Hypothalamus (tissue), 51 donors: ENCODE measurements around the gene CACNA1B.

Source experiments
- DNase-seq, 51 donors: peaks; one replicate each; lab custom pipeline; 2025; lab: John Stamatoyannopoulos, UW

The CACNA1B gene

DNA sequence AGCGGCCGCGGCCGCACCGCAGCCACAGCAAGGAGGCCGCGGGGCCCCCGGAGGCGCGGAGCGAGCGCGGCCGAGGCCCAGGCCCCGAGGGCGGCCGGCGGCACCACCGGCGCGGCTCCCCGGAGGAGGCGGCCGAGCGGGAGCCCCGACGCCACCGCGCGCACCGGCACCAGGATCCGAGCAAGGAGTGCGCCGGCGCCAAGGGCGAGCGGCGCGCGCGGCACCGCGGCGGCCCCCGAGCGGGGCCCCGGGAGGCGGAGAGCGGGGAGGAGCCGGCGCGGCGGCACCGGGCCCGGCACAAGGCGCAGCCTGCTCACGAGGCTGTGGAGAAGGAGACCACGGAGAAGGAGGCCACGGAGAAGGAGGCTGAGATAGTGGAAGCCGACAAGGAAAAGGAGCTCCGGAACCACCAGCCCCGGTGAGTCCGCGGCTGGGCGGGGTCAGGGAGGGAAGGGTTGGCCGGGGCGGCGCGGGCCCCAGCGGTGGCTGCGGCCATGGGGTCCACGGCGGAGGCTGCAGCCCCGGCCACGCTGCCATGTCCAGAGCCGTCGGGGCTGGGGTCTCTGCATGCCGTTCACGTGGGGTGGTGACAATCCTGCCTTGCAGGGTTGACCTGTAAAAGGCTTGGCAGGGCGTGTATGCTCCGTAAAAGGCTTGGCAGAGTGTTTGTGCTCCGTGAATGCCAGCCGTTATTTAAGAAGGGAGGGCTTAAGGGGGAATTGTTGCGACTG is 146.0 kb downstream of the CACNA1B start:
- DNase-seq, result peak in 5 of 51 donors; percentile 11 to 50 (median 29)

DNA sequence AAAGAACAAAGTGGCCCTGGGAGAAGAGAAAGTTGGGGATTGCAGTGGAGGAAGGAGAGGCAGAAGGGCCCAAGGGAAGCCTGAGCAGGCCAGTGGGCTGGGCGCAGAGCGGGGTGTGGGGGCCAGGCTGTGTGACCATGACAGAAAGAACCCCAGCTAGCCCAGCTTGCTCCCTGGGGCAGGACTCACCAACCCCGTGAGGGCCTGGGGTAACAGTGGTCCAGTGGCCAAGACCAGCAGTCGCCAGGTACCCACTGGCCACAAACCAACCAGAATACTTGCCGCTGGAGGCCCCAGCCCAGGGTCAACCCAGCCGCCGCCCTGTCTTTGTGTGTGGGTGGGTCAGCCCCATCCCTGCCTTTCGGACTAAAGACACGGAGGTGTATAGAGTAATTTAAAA is 146.5 kb downstream of the CACNA1B start:
- DNase-seq, result no peak

DNA sequence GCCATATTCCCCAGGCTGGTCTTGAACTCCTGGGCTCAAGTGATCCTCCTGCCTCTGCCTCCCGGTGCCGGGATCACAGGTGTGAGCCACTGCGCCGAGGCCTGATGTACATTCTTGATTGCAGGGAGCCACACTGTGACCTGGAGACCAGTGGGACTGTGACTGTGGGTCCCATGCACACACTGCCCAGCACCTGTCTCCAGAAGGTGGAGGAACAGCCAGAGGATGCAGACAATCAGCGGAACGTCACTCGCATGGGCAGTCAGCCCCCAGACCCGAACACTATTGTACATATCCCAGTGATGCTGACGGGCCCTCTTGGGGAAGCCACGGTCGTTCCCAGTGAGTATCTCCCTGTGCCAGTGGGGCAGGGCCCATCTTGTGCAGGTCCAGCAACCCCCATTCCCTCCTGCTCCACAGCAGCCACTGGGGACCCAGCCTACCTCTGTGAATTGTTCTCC is 147.3 kb downstream of the CACNA1B start:
- DNase-seq, result no peak

DNA sequence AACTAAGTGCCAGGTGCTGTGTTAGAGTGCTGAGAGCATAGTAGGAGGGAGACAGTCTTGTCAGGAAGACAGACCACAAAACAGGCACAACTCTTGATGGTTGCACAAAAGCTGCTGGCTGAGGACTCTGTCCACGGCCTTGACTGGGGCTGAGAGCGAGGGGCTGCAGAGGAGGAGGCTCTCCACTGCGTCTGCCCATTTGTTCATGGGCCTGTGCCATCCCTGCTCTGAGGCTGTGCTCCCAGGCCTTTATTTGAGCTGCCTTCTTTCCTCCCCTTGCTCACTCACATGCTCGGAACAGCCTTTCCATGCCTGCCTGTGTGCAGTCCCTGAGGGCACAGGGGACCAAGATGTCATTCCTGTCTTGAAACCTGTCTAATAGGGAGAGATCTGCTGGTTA is 147.8 kb downstream of the CACNA1B start:
- DNase-seq, result no peak

DNA sequence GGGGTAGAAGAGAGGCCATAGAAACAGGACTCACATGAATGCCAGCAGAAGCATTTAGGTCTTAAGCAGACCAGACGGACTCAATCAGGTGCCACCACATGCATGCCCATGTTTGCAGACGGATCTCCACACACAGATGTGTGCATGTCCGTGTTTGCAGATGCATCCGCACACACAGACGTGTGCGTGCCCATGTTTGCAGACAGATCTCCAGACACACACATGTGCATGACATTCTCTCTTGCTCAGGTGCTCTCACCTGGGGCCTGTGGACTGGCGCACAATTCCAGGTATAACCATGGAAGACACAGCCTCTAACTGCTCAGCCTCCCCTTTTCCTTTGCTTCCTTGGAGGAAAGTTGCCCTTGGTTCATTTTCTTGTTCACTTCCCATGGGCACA is 148.3 kb downstream of the CACNA1B start:
- DNase-seq, result no peak

DNA sequence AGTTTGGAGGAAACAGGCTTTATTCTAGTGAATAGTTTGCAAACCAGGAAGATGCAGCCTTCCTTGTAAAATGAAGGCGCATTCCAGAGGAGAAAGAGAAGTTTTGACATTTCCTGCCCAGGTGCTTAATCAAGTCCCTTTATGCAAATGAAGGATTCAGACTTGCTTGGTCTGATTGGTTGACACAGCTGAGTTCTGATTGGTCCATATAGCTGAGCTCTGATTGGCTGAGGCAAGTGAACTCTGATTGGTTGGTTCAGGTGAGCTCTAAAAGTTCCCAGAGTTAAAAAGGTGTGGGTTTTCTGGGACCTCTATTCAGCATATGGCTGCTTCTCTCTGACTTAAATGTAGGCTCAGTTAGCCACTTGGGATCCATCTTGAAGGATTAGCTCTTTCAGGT is 151.0 kb downstream of the CACNA1B start:
- DNase-seq, result no peak

DNA sequence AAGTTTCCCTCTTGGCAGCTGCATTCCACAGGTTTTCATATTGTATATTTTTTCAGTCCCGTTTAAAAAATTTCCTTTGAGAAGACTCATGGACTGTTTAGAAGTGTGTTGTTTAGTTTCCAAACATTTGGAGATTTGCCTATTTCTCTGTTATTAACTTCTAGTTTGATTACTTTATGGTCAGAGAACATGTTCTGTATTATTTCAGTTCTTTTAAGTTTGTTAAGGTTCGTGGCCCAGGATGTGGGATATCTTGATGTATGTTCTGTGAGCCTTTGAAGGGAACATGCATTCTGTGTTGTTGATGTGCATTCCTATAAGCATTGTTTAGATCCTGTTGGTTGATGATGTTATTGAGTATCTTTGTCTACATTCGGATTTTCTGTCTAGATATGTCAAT is 153.6 kb downstream of the CACNA1B start:
- DNase-seq, result no peak

DNA sequence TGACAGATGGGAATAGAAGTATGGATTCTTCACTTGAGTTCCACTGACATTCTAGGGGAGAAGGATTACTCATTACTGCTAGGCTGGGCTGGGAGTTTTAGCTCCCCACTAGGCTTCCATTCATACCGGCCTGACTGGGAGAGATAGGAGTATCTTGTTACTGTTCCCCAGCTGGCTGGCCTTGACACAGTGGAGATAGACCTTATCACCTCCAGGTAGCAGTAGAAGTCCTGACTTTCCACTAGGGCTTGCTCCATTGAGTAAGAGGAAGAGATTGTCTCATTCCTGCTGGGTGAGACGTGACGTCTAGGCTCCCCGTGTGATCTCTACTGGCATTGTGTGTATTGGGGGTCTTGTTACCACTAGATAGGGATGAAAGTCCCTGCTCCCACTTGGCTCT is 156.4 kb downstream of the CACNA1B start:
- DNase-seq, result no peak

DNA sequence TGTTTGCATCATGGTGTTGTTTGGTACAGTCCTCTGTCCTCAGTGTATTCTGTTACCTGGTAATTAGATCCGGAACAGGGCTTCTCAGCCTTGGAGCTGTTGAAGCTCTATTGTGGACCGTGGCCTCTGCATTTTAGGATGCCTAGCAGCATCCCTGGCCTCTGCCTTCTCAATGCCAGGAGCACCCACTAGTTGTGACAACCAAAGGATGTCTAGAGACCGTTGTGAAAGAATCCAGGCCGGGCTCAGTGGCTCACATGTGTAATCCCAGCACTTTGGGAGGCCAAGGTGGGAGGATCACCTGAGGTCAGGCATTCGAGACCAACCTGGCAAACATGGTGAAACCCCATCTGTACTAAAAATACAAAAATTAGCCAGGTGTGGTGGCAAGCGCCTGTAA is 159.6 kb downstream of the CACNA1B start:
- no peak for DNase-seq

DNA sequence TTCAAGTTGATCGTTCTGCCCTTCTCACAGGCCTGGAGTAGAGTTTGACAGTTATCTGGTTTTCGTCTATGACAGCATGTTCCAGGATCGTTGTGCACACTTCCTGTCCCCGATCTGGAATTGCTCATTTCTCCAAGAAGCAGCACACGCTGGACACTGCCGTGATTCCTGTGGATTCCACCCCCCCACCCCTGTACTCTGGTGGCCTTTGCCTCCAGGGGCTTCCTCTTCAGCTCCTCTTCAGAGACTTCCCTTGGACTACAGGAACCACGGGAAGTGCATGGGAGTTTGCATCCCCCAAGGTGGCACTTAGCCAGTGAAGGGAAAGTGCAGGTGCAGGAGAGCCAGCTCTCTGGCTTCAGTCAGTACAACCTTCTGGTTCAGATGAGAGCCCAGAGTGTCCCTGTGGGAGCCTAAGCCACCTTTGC is 160.7 kb downstream of the CACNA1B start:
- DNase-seq, result no peak

DNA sequence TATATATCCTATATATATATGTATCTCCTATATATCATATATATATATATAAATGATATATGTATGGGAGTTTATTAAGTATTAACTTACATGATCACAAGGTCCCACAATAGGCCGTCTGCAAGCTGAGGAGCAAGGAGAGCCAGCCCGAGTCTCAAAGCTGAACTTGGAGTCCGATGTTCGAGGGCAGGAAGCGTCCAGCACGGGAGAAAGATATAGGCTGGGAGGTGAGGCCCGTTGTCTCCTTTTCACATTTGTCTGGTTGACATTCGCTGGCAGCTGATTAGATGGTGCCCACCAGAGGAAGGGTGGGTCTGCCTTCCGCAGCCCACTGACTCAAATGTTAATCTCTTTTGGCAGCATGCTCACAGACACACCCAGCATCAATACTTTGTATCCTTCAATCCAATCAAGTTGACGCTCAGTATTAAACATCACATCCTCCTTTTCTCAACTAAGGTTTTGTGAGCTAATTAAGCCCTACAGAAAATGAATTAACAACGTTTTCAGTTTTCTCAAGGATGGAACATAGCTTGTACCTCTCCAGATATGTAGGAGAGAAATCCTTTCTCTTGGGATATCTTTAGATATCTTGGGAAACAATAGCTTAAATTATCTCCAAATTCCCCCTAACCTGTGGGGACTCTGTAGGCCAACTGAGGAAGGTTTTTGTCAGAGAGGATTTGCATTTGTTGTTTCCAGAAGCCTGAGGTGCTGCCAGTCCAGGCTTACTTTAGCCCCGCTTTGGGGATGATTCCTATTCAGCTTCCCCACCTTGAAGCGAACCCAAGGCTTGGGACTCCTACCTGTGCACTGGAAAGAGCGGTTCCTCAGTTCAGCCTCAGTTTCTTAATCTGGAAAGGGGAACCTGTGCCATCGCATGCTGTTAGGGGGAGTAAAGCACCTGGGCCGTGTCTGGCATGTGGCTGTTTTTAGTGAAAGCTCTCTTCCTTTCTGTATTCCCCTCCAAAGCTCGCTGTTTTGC is 163.2 kb downstream of the CACNA1B start:
- no peak for DNase-seq

DNA sequence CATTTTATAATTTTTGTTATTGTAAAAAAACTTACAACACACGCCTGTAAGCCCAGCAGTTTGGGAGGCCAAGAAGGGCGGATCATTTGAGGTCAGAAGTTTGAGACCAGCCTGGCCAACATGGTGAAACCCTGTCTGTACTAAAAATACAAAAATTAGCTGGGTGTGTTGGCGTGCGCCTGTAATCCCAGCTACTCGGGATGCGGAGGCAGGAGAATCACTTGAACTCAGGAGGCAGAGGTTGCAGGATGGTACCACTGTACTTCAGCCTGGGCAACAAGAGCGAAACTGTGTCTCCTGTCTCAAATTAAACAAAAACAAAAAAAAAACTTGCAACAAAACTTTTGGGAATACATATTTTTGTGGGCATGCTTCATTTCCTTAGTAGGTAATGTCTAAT is 164.6 kb downstream of the CACNA1B start:
- DNase-seq, result no peak

DNA sequence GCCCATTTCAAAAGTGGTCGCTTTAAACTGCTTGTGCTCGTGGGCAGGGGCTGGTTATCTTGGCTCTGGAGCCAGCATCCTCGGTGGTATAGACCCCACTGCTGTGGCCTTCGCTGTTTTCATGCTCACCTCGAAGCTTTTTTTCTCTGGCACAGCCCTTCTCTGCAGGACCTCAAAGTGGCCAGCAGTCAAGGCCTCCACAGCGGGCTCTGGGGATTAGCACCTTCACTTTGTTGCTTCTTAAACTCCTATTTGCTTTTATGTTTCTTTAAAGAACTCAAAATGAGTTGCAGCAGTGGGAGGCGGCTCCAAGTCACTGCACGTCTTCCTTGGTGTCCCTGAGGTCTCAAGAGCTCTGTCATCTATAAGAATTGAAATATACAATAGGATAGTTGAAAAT is 165.1 kb downstream of the CACNA1B start:
- no peak for DNase-seq

DNA sequence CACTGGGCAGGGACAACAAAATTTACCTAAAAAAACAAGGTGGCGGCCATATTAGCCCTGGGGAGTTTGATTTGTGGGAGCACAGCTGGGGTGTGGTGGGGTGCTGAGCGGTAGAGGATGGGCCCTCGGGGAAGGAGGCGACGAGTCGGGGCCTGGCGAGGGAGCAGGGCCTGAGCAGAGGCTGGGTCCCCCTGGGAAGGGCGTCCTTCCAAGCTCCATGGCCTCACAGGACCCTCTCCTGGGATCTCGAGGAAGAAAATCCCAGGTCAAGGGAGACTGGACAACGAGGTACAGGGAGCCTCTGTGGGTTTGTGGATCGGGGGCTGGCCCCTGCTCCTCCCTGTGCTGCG is 165.5 kb downstream of the CACNA1B start:
- no peak for DNase-seq

DNA sequence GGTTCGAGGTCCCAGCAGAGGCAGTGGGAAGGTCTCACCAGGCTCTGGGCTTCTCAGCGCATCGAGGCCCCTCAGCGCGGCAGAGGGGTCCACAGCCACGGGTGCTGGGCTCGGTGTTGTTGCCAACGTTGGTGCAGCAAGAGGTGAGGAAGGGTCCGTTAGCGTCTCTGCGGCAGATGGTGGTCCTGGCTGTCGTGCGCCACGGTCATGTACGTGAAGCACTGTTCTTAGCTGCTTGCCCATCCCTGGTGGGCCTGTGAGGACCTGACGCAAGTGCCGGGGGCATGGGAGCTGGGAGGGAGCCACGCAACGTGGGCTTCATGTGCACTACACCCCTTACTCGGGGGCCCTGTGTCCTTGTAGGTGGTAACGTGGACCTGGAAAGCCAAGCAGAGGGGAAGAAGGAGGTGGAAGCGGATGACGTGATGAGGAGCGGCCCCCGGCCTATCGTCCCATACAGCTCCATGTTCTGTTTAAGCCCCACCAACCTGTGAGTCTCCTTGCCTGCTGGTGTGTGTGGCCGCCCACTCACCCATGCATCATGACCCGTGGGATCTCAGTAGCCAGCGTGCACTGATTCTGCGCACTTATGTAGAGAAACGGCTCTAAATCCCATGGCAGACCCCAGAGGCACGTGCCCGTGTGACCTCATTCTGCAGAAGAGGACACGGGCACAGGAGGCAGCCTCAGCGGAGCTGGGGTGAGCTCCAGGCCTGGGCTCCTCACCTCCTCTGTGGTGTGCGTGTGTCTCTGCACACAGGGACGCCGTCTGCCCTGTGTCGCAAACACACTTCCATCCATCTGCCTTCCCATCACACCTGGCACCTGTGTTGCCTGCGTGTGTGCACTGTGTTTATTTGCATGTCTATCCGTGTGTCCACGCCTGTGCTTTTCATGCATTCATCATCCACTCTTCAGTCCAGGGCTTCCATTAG is 166.1 kb downstream of the CACNA1B start:
- no peak for DNase-seq

DNA sequence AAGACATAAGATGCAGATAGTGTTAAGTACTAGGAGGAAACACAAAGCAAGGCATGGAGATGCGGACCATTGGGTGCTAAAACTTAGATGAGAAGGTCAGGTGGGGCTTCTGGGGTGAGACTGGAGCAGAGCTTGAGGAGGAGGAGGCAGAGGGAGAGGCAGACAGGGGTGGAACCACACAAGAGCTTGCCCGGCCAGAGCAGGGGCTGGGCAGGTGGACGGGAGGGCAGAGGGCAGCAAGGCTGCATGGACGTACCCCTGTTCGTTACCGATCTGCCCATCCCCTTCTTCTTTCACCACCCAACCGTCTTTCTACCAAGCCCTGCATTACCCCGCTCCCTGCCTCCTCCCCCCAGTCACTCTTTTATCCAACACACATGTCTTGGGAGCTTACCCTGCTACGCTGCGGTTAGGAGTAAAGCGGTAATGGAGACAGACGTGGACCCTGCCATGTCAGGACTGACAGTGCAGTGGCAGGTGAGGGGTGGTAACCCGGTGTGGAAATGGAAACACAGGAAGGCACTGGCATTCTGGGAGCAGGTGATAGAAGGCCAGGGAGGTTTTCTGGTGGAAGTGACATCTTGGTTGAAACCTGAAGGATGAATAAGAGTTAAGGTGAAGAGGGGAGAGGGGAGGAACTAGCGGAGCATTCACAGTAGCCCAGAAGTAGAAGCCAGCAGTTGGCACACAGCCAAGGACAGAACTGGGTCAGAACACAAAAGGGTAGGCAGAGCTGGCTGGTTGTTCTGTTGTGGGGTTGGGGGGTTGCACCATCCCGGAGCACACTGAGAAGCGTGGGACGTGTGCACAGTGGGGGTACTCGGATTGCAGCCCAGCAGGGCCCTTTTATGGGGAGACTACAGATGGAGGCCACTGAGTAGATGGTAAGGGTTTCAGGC is 167.2 kb downstream of the CACNA1B start:
- peak in 35 of 51 donors; percentile 5 to 81 (median 60) for DNase-seq

DNA sequence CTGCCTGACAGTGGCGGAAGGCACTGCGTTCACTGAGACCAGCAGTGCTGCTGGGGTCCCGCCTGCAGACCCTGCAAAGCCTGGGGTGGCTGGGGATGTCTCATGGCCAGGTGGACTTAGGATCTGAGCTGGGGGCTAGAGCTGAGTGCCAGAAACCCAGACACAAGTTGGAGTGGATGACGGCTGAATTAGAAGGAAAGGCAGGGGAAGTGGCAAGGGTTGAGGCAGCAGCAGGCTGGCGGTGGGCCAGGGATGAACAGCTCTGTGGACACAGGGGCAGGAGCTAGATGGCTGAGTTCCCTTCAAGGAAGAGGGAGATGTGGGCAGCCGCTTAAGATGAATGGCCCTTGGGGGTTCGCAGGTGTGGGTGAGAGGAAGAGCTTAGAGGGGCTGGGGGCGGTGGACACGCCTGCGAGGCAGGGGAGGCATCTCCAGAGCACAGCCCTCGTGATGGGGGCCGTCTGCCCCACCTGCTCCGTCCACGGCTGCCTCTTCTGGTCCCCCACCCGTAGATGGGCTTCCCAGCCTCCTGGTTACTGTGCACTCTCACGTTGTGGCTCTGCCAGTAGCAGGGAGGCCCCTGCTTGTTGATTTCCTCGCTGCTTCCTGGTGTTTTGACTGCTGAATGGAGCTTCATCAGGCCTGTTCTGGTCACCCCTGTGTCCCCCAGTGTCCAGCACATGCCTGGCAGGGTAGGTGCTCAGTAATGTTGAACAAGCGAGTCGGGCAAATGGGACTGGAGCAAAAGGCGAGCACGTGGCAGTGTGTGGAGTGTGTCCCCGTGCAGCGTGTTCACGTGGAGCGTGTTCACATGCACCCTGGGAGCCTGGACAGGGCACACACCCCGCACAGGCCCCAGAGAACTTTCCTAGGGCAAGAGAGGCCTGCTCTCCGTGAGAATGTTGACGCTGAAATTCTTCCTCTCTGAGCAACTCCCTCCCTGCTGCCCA is 168.2 kb downstream of the CACNA1B start:
- peak in 1 of 51 donors; percentile 21 for DNase-seq

DNA sequence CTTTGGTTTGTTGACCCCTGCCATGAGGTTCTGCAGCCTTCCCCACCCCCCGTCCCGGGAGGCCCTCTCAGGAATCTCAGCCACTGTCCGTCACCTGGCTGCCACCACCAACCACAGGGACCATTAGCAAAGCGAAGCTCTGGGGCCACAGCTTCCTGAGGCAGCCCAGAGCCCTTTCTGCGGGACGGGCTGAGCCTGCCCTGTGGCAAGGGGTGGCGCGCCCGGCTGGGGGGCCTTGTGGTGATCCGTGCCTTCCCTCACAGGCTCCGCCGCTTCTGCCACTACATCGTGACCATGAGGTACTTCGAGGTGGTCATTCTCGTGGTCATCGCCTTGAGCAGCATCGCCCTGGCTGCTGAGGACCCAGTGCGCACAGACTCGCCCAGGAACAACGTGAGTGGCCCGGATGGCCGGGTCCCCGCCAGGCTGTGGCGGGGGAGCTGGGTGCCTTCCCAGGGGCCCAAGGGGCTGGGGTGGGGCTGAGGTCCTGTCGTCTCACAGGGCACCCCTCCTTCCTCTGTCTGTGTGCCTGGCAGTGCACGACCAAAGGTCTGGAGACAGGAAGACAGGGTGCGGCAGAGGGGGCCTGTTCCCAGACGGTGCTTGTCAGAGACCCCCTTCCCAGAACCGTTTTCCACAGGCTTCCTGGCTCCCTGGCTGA is 169.2 kb downstream of the CACNA1B start:
- DNase-seq, result no peak
